ENCODE measurements around the gene PTCH2.
"Not testable (repeated sequence)": the region's sequence is repeated elsewhere in the genome, so short reads cannot be mapped to it uniquely, and the experiment has no call there.

Gene PTCH2

GRCh38 chr1:44819196-44819607 is 23.9 kb downstream of the PTCH2 start:
- no peak for DNase-seq (ENCODE audit: low spot score)

- DNase-seq (ENCODE audit: low spot score): no peak
These were observed 25.1 kb downstream of the PTCH2 start for GRCh38 chr1:44817771-44818495.

GRCh38 chr1:44817307-44817706 is 25.7 kb downstream of the PTCH2 start:
- DNase-seq (ENCODE audit: low spot score): no peak

- DNase-seq (ENCODE audit: low spot score): not testable (repeated sequence)
These were observed 27.1 kb downstream of the PTCH2 start for GRCh38 chr1:44815926-44816325.

- DNase-seq (ENCODE audit: low spot score): peak; percentile 40
These were observed 30.1 kb downstream of the PTCH2 start for GRCh38 chr1:44812822-44813543.

GRCh38 chr1:44811234-44811633 is 31.8 kb downstream of the PTCH2 start:
- DNase-seq (ENCODE audit: low spot score): no peak

- not testable (repeated sequence) for DNase-seq (ENCODE audit: low spot score)
These were observed 32.3 kb downstream of the PTCH2 start for GRCh38 chr1:44810762-44811105.

GRCh38 chr1:44810101-44810761 is 32.8 kb downstream of the PTCH2 start:
- no peak for DNase-seq (ENCODE audit: low spot score)

GRCh38 chr1:44808938-44809917 is 33.8 kb downstream of the PTCH2 start:
- no peak for DNase-seq (ENCODE audit: low spot score)

GRCh38 chr1:44808063-44808937 is 34.8 kb downstream of the PTCH2 start, which contains the start of gene BTBD19:
BTBD19 (plus strand) TSS chr1:44808523; CDS start chr1:44808821, 298 bp downstream.
- peak; percentile 76 for DNase-seq (ENCODE audit: low spot score)

- DNase-seq (ENCODE audit: low spot score): peak; percentile 86
These were observed 35.5 kb downstream of the PTCH2 start for GRCh38 chr1:44807364-44808062.

- no peak for DNase-seq (ENCODE audit: low spot score)
These were observed 36.2 kb downstream of the PTCH2 start, which contains the start of gene DYNLT4 for GRCh38 chr1:44806704-44807363. DYNLT4 (minus strand) TSS chr1:44807351; CDS start chr1:44806668, 683 bp downstream.

- no peak for DNase-seq (ENCODE audit: low spot score)
These were observed 36.9 kb downstream of the PTCH2 start for GRCh38 chr1:44806025-44806703.

GRCh38 chr1:44805311-44806024 is 37.6 kb downstream of the PTCH2 start:
- no peak for DNase-seq (ENCODE audit: low spot score)

GRCh38 chr1:44803312-44804095 is 39.5 kb downstream of the PTCH2 start:
- no peak for DNase-seq (ENCODE audit: low spot score)

- no peak for DNase-seq (ENCODE audit: low spot score)
These were observed 40.1 kb downstream of the PTCH2 start for GRCh38 chr1:44803062-44803311.

GRCh38 chr1:44802306-44803061 is 40.6 kb downstream of the PTCH2 start:
- DNase-seq (ENCODE audit: low spot score): no peak
